HepG2 (cell line): ENCODE data around the gene IL17C. TPM values are rescaled to one million over a fixed set of nuclear protein-coding genes. Genes with fewer than 3 reads are reported as not detected.

Source experiments
- ELF4 ChIP-seq: sonication (generic); formaldehyde crosslinking; IDR thresholded peaks from 2 replicates; pipeline ENCODE4 v1.5.0; 2020; ENCODE audit warnings: missing genetic modification reagents, mild to moderate bottlenecking, moderate library complexity, borderline replicate concordance
- GLI4 ChIP-seq: sonication (generic); formaldehyde crosslinking; IDR thresholded peaks from 2 replicates; pipeline ENCODE4 v1.5.1; 2020; ENCODE audit warnings: missing genetic modification reagents, mild to moderate bottlenecking, moderate library complexity, borderline replicate concordance
- KDM6A ChIP-seq: IDR thresholded peaks from 2 replicates; pipeline ENCODE4 v1.6.1; 2016; ENCODE audit warnings: low read depth
- MEIS1 ChIP-seq: sonication (generic); formaldehyde crosslinking; IDR thresholded peaks from 2 replicates; pipeline ENCODE4 v1.9.0; 2021; ENCODE audit warnings: mild to moderate bottlenecking, missing genetic modification reagents, moderate library complexity, borderline replicate concordance
- SCMH1 ChIP-seq: sonication (generic); formaldehyde crosslinking; IDR thresholded peaks from 2 replicates; pipeline ENCODE4 v1.9.0; 2021; ENCODE audit warnings: missing genetic modification reagents, mild to moderate bottlenecking, borderline replicate concordance
- SRSF9 ChIP-seq: fragments of 200-400 bp; formaldehyde crosslinking; IDR thresholded peaks from 2 replicates; pipeline ENCODE4 v1.6.1; 2018; ENCODE audit warnings: borderline replicate concordance, mild to moderate bottlenecking, low read depth, low read length; ENCODE audit not compliant: insufficient read depth, poor library complexity, severe bottlenecking
- ZNF17 ChIP-seq: sonication (generic); formaldehyde crosslinking; IDR thresholded peaks from 2 replicates; pipeline ENCODE4 v1.5.0; 2020; ENCODE audit warnings: mild to moderate bottlenecking, missing genetic modification reagents
- ZNF382 ChIP-seq: sonication (generic); formaldehyde crosslinking; IDR thresholded peaks from 2 replicates; pipeline ENCODE4 v1.5.0; 2020; ENCODE audit warnings: missing genetic modification reagents, mild to moderate bottlenecking, borderline replicate concordance
- ZNF574 ChIP-seq: sonication (generic); formaldehyde crosslinking; IDR thresholded peaks from 2 replicates; pipeline ENCODE4 v1.4.0; 2020; ENCODE audit warnings: missing genetic modification reagents
- ZNF614 ChIP-seq: IDR thresholded peaks from 2 replicates; pipeline ENCODE4 v1.6.1; 2018; ENCODE audit warnings: missing biosample characterization, missing genetic modification reagents, inconsistent platforms, borderline replicate concordance
- ZNF629 ChIP-seq: sonication (generic); formaldehyde crosslinking; conservative IDR thresholded peaks from 2 replicates; pipeline ENCODE4 v1.5.0; 2020; ENCODE audit warnings: missing genetic modification reagents
- ZNF703 ChIP-seq: sonication (generic); formaldehyde crosslinking; IDR thresholded peaks from 2 replicates; pipeline ENCODE4 v1.5.1; 2020; ENCODE audit warnings: missing genetic modification reagents, mild to moderate bottlenecking, moderate library complexity, borderline replicate concordance
- ZNF883 ChIP-seq: sonication (generic); formaldehyde crosslinking; IDR thresholded peaks from 2 replicates; pipeline ENCODE4 v1.5.1; 2020; ENCODE audit warnings: mild to moderate bottlenecking, missing genetic modification reagents; ENCODE audit errors: not compliant biosample characterization
- polyA plus RNA-seq, 8 experiments: library from polyadenylated mRNA; depleted of rRNA in 3 of 8; stranded (reverse) in 7 of 8; unstranded in 1 of 8; fragments of >200 nt; fragmentation: Illumina TruSeq in 4 of 8; extraction: Trizol in 4 of 8; gene quantifications; 2 replicates each; pipeline versions ENCODE4 v1.2.1 to v1.2.3, GENCODE V29; 2011 to 2016; ENCODE audit warnings: low read depth in 4 of 8, missing spikeins in 1 of 8, mixed read lengths in 1 of 8; ENCODE audit not compliant: insufficient read depth in 1 of 8
- total RNA-seq, 5 experiments: library from RNA; depleted of rRNA; stranded (reverse); fragments of >200 nt; fragmentation: Illumina TruSeq; extraction: Trizol; gene quantifications; 2 replicates each; pipeline ENCODE4 v1.2.3, GENCODE V29; 2016; ENCODE audit warnings: low read depth in 1 of 5
- TF ChIP-seq, protein P1 (sequence below): sonication (generic); formaldehyde crosslinking; IDR thresholded peaks from 2 replicates; pipeline ENCODE4 v1.4.0; 2020; ENCODE audit warnings: missing genetic modification reagents, borderline replicate concordance
- TF ChIP-seq, protein P2 (sequence below): sonication (generic); formaldehyde crosslinking; IDR thresholded peaks from 2 replicates; pipeline ENCODE4 v1.5.1; 2020; ENCODE audit warnings: missing genetic modification reagents, mild to moderate bottlenecking, borderline replicate concordance
- TF ChIP-seq, protein P3 (sequence below): IDR thresholded peaks from 2 replicates; pipeline ENCODE4 v1.6.1; 2016

The IL17C gene
- total and polyA plus RNA-seq, 2 of the 13 experiments (the other 11 are each of a cell fraction or from before 2014, with no cell fraction given) = not detected

DNA sequence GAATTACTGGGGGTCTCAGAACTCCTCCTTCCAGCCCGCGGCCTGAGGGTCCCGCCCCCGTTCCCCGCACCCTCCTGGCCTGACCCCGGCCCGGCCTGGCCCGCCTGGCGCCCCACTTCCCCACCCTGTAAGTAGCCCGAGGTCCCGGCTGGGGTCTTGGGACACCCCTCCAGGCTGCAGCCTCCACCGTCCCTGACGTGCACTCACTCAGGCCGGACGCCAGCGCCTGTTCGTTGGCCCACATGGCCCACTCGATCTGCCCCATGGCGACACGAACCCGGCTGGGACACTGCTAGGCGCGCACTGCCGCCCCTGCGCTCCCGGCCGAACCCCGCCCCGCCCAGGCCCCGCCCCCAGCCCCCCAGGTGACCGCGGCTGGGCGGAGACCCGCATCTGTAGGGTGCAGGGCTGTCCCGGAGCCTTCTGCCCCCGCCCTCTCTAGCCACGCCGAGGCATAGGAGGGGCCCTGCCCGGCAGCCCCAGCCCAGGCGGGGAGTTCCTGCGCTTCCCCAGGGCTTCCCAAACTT lies 12.4 kb downstream of the IL17C start, which contains the start of gene CYBA (continued):
- TF ChIP-seq, protein P1, sequence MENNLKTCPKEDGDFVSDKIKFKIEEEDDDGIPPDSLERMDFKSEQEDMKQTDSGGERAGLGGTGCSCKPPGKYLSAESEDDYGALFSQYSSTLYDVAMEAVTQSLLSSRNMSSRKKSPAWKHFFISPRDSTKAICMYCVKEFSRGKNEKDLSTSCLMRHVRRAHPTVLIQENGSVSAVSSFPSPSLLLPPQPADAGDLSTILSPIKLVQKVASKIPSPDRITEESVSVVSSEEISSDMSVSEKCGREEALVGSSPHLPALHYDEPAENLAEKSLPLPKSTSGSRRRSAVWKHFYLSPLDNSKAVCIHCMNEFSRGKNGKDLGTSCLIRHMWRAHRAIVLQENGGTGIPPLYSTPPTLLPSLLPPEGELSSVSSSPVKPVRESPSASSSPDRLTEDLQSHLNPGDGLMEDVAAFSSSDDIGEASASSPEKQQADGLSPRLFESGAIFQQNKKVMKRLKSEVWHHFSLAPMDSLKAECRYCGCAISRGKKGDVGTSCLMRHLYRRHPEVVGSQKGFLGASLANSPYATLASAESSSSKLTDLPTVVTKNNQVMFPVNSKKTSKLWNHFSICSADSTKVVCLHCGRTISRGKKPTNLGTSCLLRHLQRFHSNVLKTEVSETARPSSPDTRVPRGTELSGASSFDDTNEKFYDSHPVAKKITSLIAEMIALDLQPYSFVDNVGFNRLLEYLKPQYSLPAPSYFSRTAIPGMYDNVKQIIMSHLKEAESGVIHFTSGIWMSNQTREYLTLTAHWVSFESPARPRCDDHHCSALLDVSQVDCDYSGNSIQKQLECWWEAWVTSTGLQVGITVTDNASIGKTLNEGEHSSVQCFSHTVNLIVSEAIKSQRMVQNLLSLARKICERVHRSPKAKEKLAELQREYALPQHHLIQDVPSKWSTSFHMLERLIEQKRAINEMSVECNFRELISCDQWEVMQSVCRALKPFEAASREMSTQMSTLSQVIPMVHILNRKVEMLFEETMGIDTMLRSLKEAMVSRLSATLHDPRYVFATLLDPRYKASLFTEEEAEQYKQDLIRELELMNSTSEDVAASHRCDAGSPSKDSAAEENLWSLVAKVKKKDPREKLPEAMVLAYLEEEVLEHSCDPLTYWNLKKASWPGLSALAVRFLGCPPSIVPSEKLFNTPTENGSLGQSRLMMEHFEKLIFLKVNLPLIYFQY (CRISPR knock-in tag) = no peak; the same call in 1 of the 2 replicates
- TF ChIP-seq, protein P2, sequence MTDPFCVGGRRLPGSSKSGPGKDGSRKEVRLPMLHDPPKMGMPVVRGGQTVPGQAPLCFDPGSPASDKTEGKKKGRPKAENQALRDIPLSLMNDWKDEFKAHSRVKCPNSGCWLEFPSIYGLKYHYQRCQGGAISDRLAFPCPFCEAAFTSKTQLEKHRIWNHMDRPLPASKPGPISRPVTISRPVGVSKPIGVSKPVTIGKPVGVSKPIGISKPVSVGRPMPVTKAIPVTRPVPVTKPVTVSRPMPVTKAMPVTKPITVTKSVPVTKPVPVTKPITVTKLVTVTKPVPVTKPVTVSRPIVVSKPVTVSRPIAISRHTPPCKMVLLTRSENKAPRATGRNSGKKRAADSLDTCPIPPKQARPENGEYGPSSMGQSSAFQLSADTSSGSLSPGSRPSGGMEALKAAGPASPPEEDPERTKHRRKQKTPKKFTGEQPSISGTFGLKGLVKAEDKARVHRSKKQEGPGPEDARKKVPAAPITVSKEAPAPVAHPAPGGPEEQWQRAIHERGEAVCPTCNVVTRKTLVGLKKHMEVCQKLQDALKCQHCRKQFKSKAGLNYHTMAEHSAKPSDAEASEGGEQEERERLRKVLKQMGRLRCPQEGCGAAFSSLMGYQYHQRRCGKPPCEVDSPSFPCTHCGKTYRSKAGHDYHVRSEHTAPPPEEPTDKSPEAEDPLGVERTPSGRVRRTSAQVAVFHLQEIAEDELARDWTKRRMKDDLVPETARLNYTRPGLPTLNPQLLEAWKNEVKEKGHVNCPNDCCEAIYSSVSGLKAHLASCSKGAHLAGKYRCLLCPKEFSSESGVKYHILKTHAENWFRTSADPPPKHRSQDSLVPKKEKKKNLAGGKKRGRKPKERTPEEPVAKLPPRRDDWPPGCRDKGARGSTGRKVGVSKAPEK = no peak; the same call in 1 of the 2 replicates
- no peak for TF ChIP-seq KDM6A (CRISPR knock-in tag)
- TF ChIP-seq GLI4 (CRISPR knock-in tag) = peak; percentile 79; the same call in 1 of the 2 replicates
- TF ChIP-seq ZNF703 (CRISPR knock-in tag) = no peak; the same call in 1 of the 2 replicates
- TF ChIP-seq ZNF614 = no peak
- TF ChIP-seq ZNF883 = peak; percentile 69
- TF ChIP-seq ZNF629 (CRISPR knock-in tag) = no peak
- TF ChIP-seq SRSF9 = no peak
- TF ChIP-seq ZNF382 (CRISPR knock-in tag) = no peak
- TF ChIP-seq ELF4 (CRISPR knock-in tag) = no peak; the same call in 1 of the 2 replicates
- no peak for TF ChIP-seq MEIS1 (CRISPR knock-in tag)
- no peak for TF ChIP-seq ZNF17
- no peak for TF ChIP-seq SCMH1
- TF ChIP-seq, protein P3, sequence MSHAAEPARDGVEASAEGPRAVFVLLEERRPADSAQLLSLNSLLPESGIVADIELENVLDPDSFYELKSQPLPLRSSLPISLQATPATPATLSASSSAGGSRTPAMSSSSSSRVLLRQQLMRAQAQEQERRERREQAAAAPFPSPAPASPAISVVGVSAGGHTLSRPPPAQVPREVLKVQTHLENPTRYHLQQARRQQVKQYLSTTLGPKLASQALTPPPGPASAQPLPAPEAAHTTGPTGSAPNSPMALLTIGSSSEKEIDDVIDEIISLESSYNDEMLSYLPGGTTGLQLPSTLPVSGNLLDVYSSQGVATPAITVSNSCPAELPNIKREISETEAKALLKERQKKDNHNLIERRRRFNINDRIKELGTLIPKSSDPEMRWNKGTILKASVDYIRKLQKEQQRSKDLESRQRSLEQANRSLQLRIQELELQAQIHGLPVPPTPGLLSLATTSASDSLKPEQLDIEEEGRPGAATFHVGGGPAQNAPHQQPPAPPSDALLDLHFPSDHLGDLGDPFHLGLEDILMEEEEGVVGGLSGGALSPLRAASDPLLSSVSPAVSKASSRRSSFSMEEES (CRISPR knock-in tag) = no peak
- no peak; the same call in 1 of the 2 replicates for TF ChIP-seq ZNF574 (CRISPR knock-in tag)
